ENCODE measurements around the gene POMGNT2.
"Not testable (repeated sequence)": the region's sequence is repeated elsewhere in the genome, so short reads cannot be mapped to it uniquely, and the experiment has no call there.

POMGNT2 gene

DNA sequence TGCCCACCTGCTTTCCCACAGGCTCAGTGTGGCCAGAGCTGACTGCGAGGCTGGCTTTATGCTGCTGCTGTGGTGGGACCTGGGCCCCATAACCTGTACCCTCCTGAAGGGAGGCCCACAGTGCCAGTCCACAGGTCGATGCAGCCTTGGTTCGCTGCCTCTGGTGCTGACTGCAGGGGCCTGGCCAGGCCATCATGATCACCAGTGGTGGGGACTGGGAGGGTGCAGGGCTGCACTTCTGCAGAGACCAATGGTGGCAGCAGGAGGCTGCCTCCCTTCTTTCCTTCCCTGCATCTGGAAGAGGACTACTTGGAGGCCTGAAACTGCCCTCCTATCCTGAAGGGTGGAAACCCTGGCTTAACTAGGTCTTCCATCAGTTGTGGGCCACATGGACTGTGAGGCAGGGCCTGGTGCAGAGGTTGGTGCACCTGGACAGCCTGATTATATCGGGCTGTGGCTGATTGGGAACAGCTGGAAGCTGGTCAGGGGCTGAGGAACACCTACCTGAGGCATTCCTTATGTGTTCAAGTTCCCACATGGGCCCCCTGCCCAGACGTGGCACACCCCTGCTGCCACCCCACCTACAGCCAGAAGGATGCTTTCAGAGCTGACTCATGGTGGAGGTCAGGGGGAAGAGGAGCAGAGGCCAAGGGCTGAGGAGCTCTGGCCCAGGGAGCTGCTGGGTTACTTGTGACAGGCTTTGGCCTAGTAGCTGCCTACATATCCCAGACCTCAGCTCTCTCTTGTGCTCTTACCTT lies 29.8 kb downstream of the POMGNT2 start:
- no peak for DNase-seq (ENCODE audit: low read depth in 2 of 2)

DNA sequence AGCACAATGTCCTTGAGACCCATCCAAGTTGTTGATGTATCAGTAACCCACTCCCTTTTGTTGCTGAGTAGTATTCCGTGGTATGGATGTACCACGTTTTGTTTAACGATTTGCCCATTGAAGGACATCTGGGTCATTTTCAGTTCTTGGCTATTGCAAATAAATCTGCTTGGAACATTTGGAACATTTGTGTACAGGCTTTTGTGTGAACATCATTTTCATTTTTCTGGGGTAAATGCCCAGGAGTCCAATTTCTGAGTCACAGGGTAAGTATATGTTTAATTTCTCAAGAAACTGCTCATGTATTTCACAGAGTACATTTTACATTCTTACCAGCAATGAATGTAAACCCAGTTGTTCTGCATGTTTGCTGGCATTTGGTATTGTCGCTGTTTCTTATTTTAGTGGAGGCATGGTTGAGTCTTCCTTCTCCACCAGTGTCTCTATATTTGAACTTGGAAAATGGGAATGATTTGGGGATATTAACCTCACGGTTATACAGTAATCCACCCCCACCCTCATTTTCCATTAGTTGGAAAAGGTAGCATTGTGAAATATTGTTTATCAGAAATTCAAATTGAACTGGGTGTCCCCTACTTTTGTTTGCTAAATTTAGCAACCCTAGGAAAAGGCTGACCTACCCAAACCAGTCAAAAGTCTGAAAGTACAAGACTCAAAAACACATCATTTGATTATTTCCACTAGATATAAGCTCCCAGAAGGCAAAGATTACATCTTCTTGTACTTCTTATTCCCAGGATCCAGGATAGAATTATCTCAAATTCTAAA lies 30.8 kb downstream of the POMGNT2 start:
- DNase-seq (ENCODE audit: low read depth in 2 of 2), result no peak

DNA sequence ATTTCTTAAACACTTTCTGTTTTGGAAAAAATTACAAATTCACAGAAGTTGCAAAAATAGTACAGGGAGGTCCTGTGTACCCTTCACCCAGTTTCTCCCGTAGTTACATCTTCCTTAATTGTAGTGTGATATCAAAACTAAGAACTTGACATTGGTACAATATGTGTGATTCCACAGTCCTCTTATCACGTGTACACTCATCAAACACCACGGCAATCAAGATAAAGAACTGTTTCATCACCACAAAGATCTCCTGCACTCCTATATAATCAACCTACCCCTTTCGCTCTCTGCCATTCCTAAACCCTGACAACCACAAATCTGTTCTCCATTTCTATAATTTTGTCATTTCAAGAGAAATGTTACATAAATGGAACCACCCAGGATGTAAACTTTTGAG lies 31.4 kb downstream of the POMGNT2 start:
- no peak for DNase-seq (ENCODE audit: low read depth in 2 of 2)

DNA sequence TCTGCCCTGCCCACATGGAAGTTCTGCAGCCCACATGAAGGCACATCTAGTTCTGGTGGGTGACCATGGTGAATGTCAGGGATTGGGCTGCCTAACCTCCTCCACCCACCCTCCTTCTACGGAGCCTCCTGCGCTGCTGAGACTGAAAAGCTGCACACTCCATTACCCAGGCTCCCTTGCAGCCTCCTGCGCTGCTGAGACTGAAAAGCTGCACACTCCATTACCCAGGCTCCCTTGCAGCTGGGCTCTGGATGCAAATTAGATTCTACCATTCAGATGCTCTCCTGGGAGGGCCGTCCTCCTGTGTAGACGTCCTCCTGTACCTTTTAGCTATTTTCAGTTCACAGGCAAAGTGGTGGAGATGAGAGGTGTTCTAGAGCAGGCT lies 32.1 kb downstream of the POMGNT2 start:
- DNase-seq (ENCODE audit: low read depth in 2 of 2), result no peak

DNA sequence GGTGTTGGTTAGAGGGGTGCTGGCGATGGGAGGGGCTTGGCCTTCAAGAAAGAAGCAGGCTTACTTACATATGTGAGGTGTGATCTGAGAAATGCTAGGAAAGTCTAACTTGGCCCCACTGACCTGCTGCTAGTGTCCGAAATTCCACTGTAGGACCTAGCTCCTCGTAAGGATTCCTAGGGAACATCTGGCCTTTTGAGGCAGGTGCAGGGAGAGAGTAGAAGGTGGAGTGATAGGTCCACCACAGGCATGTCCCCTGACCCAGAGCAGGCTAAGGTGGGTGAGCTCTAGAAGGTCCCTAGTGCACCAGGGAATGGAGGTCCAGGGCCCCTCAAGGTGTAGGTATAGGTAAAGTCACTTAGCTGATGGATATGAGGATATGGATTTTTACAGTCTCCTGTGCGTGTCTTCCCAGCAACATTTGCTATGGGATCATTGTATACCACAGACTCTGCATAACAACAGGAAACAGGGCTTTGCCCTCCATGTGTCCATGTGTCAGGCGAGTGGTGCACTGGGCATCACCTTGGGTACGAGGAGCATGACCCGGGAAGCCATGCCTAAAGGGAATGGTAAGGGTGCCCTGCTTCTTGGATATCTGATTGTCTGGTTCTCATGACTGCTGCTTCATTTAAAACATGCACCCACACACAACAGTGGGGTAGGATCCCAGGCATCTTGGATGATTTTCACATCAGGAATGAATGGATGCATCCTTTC lies 32.6 kb downstream of the POMGNT2 start:
- DNase-seq (ENCODE audit: low read depth in 2 of 2), result no peak

DNA sequence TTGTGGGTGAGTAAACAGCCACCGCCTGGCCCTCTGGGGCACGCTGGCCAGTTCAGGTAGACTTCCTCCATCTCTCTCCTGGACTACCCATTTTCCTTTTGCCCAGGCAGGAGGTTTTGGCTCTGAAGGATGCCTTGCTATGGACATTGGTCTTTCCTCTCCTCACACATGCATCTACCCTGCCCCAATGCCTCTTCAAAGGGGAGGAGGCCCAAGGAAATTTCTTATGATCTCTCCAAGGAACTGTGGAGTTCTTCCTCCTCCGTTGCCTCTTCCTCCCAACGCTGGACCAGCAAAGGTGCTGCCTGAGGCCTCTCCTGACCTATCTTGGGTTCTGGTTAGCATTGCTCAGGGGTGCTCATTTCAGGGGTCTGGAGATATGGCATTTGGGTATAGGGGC lies 33.5 kb downstream of the POMGNT2 start:
- no peak for DNase-seq (ENCODE audit: low read depth in 2 of 2)

DNA sequence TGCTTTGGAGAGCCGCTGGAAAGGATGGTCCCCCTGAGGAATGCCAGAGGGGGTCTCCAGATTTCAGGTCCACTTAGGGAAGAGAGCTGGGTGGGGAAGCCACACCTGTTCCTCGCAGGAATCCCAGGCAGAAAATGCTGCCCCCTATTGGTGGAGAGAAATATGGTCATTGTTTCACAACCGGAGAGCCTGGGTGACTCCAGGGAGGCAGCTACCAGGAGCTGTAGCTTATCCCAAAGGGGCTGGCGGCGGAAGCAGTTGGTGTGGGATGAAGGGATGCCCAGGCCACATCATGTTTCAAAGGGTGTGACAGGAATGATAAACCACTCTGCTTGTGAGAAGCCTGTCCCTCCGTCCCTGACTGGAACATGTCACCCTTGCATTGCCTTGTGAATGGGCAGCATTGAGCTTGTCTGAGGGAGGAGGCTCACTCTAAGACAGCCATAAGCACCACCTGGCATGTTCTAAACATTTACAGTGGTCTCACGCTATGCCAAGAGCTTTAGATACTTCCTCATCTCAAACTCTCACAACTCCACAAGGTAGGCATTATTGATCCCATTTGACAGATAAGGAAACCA lies 34.5 kb downstream of the POMGNT2 start:
- no peak for DNase-seq (ENCODE audit: low read depth in 2 of 2)

DNA sequence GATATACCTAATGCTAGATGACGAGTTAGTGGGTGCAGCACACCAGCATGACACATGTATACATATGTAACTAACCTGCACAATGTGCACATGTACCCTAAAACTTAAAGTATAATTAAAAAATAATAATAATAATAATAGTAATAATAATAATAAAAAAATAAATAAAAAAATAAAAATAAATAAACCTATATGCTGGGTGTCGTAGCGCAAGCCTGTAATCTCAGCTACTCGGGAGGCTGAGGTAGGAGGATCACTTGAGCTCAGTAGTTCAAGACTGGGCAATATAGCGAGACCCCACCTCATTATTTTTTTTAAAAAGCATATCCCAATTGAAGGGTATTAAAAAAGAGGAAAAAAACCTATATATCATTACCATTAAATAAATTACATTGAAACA lies 35.2 kb downstream of the POMGNT2 start:
- DNase-seq (ENCODE audit: low read depth in 2 of 2), result not testable (repeated sequence)

DNA sequence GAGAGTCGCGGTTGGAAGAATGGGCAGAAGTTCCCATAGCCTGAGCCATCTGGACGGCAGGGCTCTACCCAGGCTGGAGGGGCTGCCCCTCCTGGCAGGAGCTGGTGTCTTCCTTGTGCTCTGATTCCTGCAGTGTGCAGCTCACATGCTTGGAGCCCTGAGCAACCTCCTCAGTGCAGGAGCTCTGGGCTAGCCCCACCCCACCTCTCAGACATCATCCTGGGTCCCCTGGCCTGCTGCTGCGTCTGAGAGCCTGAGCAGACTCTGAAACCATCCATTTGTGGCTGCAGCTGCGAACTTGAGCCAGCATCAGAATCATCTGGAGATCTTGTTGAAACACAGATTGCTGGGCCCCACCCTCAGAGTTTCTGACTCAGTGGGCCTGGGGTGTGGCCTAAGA lies 42.8 kb downstream of the POMGNT2 start:
- no peak for DNase-seq (ENCODE audit: low read depth in 2 of 2)

DNA sequence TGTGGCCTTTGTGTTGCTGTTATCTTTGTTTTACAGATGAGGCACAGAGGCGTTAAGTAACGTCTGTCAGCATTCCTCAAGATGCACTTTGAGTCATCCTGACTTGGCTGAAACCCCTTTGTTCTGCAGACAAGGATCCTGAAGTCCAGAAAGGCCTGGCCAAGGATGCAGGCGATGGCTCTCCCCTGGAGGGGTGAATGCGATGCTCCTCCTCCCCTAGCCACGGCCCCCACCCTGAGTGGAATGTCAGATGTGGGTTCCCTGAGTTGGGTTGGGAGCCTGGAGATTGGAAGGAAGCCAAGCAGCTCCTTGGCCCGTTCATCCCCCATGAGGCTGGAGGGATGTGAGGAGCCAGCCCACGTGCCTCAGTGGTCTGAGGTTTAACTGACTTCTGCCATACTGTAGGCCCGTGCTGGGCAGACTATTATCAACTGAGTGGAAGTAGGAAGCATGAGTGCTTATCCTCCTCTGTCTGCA lies 43.3 kb downstream of the POMGNT2 start:
- no peak for DNase-seq (ENCODE audit: low read depth in 2 of 2)

DNA sequence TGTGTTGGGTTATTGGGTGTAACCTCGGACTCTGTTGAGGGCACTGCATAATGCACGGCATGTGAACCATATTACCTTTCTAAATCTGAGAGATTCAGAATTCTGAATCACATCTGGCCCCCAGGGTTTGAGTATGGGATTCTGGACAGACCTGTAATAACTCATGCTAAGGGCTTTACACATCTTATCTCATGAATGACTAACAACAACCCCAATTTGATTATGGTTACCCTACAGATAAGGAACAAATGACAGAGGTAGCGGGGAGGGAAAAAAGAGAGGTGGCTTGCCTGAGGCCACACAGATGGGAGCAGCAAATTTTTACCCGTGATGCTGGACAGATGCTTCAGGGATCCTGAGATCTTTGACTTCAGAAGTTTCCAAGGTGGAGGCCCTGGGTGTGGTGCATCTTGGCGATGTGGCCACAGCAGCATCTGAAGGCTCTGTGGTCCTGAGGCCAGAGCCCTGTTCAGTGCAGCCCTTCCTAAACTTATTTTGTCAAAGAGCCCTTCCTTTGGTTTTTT lies 43.8 kb downstream of the POMGNT2 start:
- DNase-seq (ENCODE audit: low read depth in 2 of 2), result no peak

DNA sequence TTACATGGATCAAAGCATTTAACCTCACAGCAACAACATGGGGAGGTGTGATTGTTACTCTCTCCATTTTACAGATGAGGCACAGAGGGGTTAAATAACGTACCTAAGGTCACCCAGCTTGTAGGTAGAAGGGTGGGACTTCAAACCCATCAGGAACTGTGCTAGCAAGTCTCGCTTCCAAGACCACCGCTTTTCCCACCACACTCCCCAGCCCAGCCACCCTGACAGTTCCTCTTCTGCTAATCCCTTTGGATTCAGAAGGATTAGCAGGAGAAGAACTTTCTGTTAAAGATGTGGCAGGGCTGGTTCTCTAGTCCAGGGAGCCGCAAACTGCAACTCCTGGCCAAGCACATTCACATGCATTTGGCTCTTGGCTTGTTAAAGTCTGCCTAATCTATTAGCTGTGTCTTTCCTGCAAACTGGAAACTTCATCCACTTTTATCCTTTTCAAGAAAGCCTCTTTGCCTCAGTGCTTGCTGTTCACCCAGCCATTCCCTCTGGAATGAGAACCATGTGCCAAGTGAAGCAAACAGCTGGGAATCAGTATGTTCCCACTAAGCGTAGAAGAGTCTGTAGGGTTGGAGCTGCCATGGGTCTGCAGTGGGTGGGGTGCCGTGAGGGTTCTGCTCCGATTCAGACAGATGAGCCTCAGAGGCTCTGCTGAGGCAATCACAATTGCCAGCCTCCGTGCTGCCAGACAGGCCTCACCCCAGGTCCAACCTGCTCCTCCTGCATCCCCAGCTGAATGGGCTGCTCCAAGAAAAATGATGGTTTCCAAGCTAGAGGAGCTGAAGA lies 44.6 kb downstream of the POMGNT2 start:
- DNase-seq (ENCODE audit: low read depth in 2 of 2), result no peak

DNA sequence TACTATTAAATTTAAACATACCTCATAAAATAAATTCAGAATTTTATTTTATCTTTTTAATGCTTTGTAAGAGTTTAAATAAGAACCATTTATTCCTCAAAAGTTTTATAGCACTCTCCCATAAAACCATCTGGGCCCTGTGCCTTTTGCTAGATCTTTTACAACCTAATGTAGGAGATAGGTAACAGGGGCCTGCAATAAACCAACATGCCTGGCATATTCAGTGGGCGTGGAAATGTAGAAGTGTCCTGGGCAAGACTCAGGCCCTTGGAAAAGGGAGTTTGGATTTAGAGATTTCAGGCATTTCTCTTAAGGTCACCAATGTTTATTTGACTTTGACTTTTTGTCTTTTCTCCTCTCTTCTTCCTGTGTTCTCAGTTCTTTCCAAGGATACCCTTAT lies 46.4 kb downstream of the POMGNT2 start:
- DNase-seq (ENCODE audit: low read depth in 2 of 2), result no peak

DNA sequence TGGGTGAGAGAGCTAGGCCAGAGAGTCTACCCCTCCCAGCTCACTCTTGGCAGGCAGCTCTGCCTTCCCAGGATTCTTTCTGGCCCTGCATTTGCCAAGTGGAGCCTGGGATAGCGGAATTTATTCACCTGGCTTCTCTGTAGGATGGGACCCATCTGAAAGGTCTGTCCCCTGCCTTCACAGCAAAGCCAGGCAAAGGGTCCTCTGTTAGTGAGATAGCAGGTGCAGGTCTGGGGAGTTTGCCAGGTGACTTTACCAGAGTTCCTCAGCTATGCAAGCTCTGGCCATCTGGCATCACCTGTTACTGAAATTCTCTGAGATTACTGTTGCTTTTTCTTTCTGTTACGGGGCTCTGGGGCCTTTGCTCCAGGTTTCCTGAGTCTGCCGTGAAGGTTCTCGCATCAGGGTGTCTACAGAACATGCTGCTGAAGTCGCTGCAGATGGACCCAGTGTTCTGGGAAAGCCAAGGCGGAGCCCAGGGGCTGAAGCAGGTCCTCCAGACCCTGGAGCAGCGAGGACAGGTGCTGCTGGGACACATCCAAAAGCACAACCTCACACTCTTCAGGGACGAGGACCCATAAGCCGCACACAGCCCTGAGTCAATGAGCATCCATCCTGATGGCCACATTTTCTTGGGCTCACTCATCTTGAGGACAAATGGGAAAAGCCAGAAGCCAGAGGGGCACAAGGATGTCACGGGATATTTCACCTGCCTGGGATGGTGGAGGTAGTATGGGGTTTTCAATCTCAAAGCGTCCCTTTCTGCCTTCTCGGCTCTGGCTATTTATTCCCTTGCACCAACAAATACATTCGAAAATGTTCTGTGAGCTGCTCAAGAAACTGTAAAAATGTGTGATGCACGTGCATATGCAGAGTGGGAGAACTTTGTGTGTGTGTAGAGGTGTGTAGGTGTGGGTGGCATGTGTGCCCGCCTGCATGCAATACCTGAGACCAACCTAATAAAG lies 49.8 kb downstream of the POMGNT2 start:
- DNase-seq (ENCODE audit: low read depth in 2 of 2), result no peak

DNA sequence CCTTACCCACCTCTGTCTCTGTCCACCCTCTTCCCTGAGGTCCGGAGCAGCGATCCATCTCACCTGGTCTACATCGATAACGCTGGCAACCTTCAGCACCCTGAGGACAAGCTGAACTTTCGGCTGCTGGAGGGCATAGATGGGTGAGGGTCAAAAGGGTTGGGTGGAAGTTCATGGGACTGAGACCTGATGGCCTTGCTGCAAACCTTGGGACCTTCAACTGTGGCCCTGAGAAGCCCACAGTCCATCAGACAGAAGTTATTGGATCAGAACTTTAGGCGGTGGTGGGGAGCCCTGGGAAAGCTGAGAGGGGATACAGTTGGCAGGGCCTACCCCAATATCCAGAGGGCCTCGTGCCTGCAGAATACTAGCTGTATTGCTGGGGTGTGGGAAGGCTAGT lies 50.5 kb downstream of the POMGNT2 start:
- no peak for DNase-seq (ENCODE audit: low read depth in 2 of 2)

DNA sequence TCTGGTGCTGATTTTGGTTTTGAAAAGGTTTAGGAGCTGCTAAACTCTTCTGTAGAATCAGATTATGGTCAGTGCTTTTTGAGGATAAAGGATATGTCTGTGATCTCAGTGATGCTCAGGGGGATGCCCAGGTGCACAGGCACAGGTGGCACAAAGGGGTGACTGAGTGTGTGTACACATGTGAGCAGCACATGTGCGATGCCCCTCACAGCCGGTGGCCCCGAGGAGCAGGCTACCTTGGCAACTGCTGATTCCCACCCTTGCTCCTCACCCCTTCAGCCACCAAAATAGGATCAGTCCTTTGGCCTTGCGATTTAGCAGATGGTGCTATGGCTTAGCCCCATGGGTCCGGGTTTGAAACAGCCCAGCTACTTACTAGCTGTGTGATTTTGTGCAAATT lies 51.1 kb downstream of the POMGNT2 start:
- no peak for DNase-seq (ENCODE audit: low read depth in 2 of 2)

DNA sequence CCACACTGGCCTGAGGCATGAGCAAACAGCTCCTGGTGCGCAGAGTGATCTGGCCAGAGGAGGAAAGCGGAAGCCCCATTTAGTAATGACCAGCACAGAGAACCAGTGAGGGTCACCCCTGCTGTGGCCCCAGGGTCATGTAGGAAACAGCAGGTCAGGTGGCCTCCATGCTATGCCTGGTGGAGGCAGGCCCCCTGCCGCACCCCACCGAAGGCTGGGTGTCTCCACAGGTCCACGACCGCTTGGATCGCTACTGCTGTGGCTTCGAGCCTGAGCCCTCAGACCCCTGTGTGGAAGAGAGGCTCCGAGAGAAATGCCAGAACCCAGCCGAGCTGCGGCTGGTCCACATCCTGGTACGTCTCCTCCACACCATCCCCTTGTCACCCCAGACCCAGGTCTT lies 52.6 kb downstream of the POMGNT2 start:
- no peak for DNase-seq (ENCODE audit: low read depth in 2 of 2)

DNA sequence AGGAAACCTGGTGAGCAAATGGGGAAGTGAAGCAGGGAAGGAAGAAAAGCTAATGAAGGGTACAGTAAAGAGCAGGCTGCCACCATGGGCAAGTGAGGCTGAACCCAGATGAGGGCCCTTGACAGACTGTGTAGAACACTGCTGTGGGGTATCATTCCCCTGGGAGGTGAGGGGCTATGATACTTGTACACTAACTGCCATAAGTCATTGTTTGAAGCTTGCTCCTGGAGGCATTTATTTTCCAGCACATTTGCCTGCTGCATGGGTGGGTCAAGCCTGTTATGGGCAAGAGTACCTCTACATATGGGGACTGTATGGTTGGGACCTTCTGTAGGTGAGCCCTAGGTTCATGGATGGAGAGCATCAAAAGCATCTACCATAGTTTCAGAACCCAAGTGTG lies 57.4 kb downstream of the POMGNT2 start:
- DNase-seq (ENCODE audit: low read depth in 2 of 2), result no peak

DNA sequence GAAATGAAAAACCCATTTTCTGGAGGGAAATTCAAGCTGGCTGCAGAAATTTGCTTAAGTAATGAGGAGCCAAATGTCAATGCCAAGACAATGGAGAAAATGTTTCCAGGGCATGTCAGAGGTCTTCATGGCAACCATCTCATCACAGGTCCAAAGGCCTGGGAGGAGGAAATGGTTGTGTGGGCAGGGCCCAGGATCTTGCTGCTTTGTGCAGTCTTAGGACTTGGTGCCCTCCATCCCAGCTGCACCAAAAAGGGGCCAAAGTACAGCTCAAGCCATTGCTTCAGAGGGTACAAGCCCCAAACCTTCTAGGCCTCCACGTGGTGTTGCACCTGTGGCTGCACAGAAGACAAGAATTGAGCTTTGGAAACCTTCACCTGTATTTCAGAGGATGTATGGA lies 59.3 kb downstream of the POMGNT2 start:
- no peak for DNase-seq (ENCODE audit: low read depth in 2 of 2)

DNA sequence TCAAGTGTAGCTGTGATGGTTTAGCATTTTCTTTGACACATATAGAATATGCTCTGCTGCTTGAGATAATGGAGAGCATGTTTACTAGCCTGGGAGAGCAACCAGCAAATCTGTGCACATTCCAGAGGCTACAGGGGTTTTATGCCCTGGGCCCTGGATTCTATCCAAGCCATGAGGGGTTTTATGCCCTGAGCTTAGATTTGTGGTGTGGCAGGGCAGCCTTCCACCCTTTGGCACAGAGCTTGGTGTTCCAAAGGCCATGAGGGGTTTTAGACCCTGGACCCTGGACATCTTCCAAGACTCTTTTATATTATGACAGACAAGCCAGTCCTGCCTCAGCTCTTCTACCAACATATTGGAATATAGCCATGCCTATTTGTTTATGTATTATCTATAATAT lies 60.8 kb downstream of the POMGNT2 start:
- not testable (repeated sequence) for DNase-seq (ENCODE audit: low read depth in 2 of 2)
